Lung (tissue), 12 donors: ENCODE data around the gene JHY. TPM values are rescaled to one million over a fixed set of nuclear protein-coding genes. Genes with fewer than 3 reads are reported as not detected.

ENCODE experiments used
- ATAC-seq: fragments of 200-7000 bp; cut with Tn5 transposase; one replicate; pipeline ENCODE4 v1.9.1; 2020; ENCODE audit warnings: moderate number of reproducible peaks; ENCODE audit not compliant: insufficient read depth, low FRiP score
- DNase-seq, 3 donors: peaks; one replicate each; pipeline ENCODE4 v3.0.0-alpha.2; 2013 to 2017
- H3K27ac ChIP-seq, 2 donors: one replicate each; pipeline ENCODE4 v1.5.1; 2013; ENCODE audit warnings: mild to moderate bottlenecking in 2 of 2, moderate library complexity in 2 of 2, control low read depth in 1 of 2, inconsistent platforms in 1 of 2, low read depth in 1 of 2, low read length in 1 of 2
- H3K27me3 ChIP-seq, 3 donors: one replicate each; pipeline ENCODE4 v1.5.1; 2013; ENCODE audit warnings: low read length in 2 of 3; ENCODE audit not compliant: control insufficient read depth in 3 of 3, insufficient read depth in 3 of 3
- H3K36me3 ChIP-seq, 4 donors: one replicate each; pipeline ENCODE4 v1.5.1; 2013; ENCODE audit warnings: low read length in 4 of 4, mild to moderate bottlenecking in 1 of 4, moderate library complexity in 1 of 4; ENCODE audit not compliant: control insufficient read depth in 4 of 4, insufficient read depth in 4 of 4
- H3K4me1 ChIP-seq, 5 donors: one replicate each; pipeline ENCODE4 v1.5.1; 2013; ENCODE audit warnings: low read length in 5 of 5, mild to moderate bottlenecking in 2 of 5, moderate library complexity in 1 of 5; ENCODE audit not compliant: control insufficient read depth in 5 of 5, insufficient read depth in 5 of 5
- H3K4me3 ChIP-seq: one replicate; pipeline ENCODE4 v1.5.1; 2013; ENCODE audit warnings: mild to moderate bottlenecking, control low read depth, moderate library complexity
- H3K9ac ChIP-seq, 2 donors: one replicate each; pipeline ENCODE4 v1.5.1; 2013; ENCODE audit warnings: low read length in 2 of 2, control low read depth in 1 of 2; ENCODE audit not compliant: insufficient read depth in 1 of 2
- H3K9me3 ChIP-seq, 4 donors: one replicate each; pipeline ENCODE4 v1.5.1; 2013; ENCODE audit warnings: low read length in 3 of 4, mild to moderate bottlenecking in 1 of 4, moderate library complexity in 1 of 4; ENCODE audit not compliant: control insufficient read depth in 4 of 4, insufficient read depth in 3 of 4
- CTCF ChIP-seq: IDR thresholded peaks from 2 replicates; pipeline ENCODE4 v1.5.1; 2012; ENCODE audit warnings: mild to moderate bottlenecking; ENCODE audit errors: control extremely low read depth, extremely low read depth
- WGBS, 2 donors: extraction: QIAGEN DNeasy Blood & Tissue Kit; methylation state at CpG; one replicate each; pipeline ENCODE4 v1.1.7; 2013; 5-methylcytosine and 5-hydroxymethylcytosine counted together
- polyA plus RNA-seq, 2 donors: library from polyadenylated mRNA; stranded (reverse); fragments of 200-250 nt; gene quantifications; one replicate each; pipeline ENCODE4 v1.2.1, GENCODE V29; 2013
- total RNA-seq, 2 donors: library from RNA; depleted of rRNA in 1 of 2; stranded (reverse); fragments of >200 nt in 1 of 2; gene quantifications; one replicate each; pipeline ENCODE4 v1.2.1, GENCODE V29; 2014 to 2021
- donor health status: control.
- donor health status: control.
- donor health status: Bipolar disorder and iron deficiency.
- donor health status: healthy.
- donor health status: DM: yes; HTN: yes; CAD: no.

Gene JHY
- total and polyA plus RNA-seq, 4 donors: 2.4 to 11.0 (median 7.3) TPM

- DNase-seq: no peak
- Histone ChIP-seq H3K4me1 (no peaks in the 10 kb centered on the region), H3K27ac (no peak overlapping the region), H3K27me3 (peaks cover 0 to 16% (median 3%) of the 10 kb centered on the region in 3 donors), H3K36me3 (no peaks in the 10 kb centered on the region), H3K9ac (no peak overlapping the region), H3K9me3 (no peaks in the 10 kb centered on the region), H3K4me3 (no peak overlapping the region)
- no peak for ATAC-seq
- 22 to 42% methylated on average over 3 of the region's 3 CpGs for WGBS, 2 donors
- TF ChIP-seq CTCF: no peak
Measured at GRCh38 chr11:122995526-122995925, 113.0 kb downstream of the JHY start.

- Histone ChIP-seq H3K9me3 (peaks cover 0 to 2% (median 0%) of the 10 kb centered on the region in 4 donors), H3K36me3 (no peaks in the 10 kb centered on the region), H3K4me3 (no peak overlapping the region), H3K4me1 (no peaks in the 10 kb centered on the region), H3K27me3 (peaks cover 0 to 14% (median 0%) of the 10 kb centered on the region in 3 donors), H3K27ac (no peak overlapping the region), H3K9ac (no peak overlapping the region)
- DNase-seq (no peak), ATAC-seq (no peak)
- 44 to 49% methylated on average over 14 of the region's 14 CpGs for WGBS, 2 donors
- no peak for TF ChIP-seq CTCF
Measured at GRCh38 chr11:122998727-122999366, 116.3 kb downstream of the JHY start.

DNA sequence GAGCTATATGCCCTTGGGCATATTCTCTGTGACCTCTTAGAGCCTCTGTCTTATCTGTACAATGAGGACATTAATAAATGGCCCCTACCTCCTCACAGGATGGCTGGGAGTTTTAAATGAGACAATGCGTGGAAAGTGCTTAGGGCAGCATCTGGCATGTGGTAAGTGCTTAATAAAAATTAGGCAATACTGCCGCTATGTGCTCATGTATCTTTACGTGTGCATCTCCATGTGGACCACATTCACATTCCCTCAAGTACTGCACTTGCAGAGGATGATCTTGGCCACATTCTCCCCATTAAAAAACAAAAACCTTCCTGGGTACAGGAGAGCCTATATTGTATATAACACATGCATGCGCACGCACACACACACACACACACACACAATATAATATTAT lies 118.2 kb downstream of the JHY start:
- peaks cover 0 to 14% (median 0%) of the 10 kb centered on the region in 3 donors for H3K27me3 ChIP-seq
- no peaks in the 10 kb centered on the region for H3K4me1 ChIP-seq
- TF ChIP-seq CTCF: no peak
- no peak overlapping the region for H3K27ac ChIP-seq
- WGBS, 2 donors: 84 to 90% methylated on average over 5 of the region's 5 CpGs
- ATAC-seq (no peak), DNase-seq (no peak)
- peaks cover 0 to 2% (median 0%) of the 10 kb centered on the region in 4 donors for H3K9me3 ChIP-seq
- H3K9ac ChIP-seq: no peak overlapping the region
- H3K36me3 ChIP-seq: no peaks in the 10 kb centered on the region
- no peak overlapping the region for H3K4me3 ChIP-seq
